Activated CD4-positive, alpha-beta T cell treated with anti-CD3 and anti-CD28 coated beads, Interleukin-2, amount 50 U/mL, for 16 hours (primary cell): ENCODE measurements around the gene THTPA.

Experiments
- DNase-seq: peaks from one replicate; pipeline ENCODE4 v3.0.0-alpha.2; 2020

Gene THTPA

GRCh38 chr14:23551266-23552028, 4.6 kb upstream of the THTPA start, which contains the start of gene ZFHX2:
Gene ZFHX2 (minus strand): TSS chr14:23551765. CDS start chr14:23535325, 16,440 bp downstream.
- DNase-seq: peak; percentile 85

- no peak for DNase-seq
Observed at GRCh38 chr14:23555533-23555881, 564 bp upstream of the THTPA start.

- DNase-seq: no peak
Observed at GRCh38 chr14:23556700-23557440, 799 bp downstream of the THTPA start.

GRCh38 chr14:23557521-23557920, 1.4 kb downstream of the THTPA start:
- no peak for DNase-seq

GRCh38 chr14:23557946-23558345, 1.9 kb downstream of the THTPA start:
- no peak for DNase-seq

- no peak for DNase-seq
Observed at GRCh38 chr14:23558346-23559009, 2.4 kb downstream of the THTPA start.

- peak; percentile 61 for DNase-seq
Observed at GRCh38 chr14:23559010-23559925, 3.2 kb downstream of the THTPA start.

- no peak for DNase-seq
Observed at GRCh38 chr14:23559926-23560520, 4.0 kb downstream of the THTPA start.

- DNase-seq: no peak
Observed at GRCh38 chr14:23561259-23561658, 5.2 kb downstream of the THTPA start.

GRCh38 chr14:23561873-23562821, 6.1 kb downstream of the THTPA start:
- no peak for DNase-seq

GRCh38 chr14:23562822-23563472, 6.9 kb downstream of the THTPA start:
- DNase-seq: peak; percentile 66

- DNase-seq: no peak
Observed at GRCh38 chr14:23563473-23564180, 7.6 kb downstream of the THTPA start.

- no peak for DNase-seq
Observed at GRCh38 chr14:23564181-23564812, 8.2 kb downstream of the THTPA start.

- DNase-seq: no peak
Observed at GRCh38 chr14:23564876-23565275, 8.8 kb downstream of the THTPA start.

GRCh38 chr14:23565626-23566025, 9.6 kb downstream of the THTPA start:
- DNase-seq: no peak

- no peak for DNase-seq
Observed at GRCh38 chr14:23566112-23566777, 10.2 kb downstream of the THTPA start.

- DNase-seq: no peak
Observed at GRCh38 chr14:23566778-23567185, 10.7 kb downstream of the THTPA start.

- DNase-seq: peak; percentile 94
Observed at GRCh38 chr14:23567186-23568020, 11.3 kb downstream of the THTPA start, which contains the start of gene AP1G2. Gene AP1G2 (minus strand): TSS chr14:23567791. CDS start chr14:23567314, 477 bp downstream.
